Right lobe of liver (tissue), 6 donors: ENCODE data around the gene EFNA5. TPM values are rescaled to one million over a fixed set of nuclear protein-coding genes. Genes with fewer than 3 reads are reported as not detected.
A peak's percentile ranks its signal among the peaks of the same experiment; 100 is the strongest.

Experiments
- ATAC-seq, 4 donors: fragments of 200-7000 bp; cut with Tn5 transposase; one replicate each; pipeline ENCODE4 v1.9.1; 2020; ENCODE audit warnings: mild to moderate bottlenecking in 4 of 4, moderate library complexity in 4 of 4
- DNase-seq, 3 donors: peaks; one replicate each; pipeline ENCODE4 v3.0.0-alpha.2; 2020
- H3K27ac ChIP-seq, 3 donors: fragments of 200-600 bp; one replicate each; pipeline ENCODE4 v1.8.0; 2022
- H3K27me3 ChIP-seq, 2 donors: fragments of 200-600 bp; one replicate each; pipeline ENCODE4 v1.8.0; 2022
- H3K36me3 ChIP-seq, 4 donors: fragments of 200-600 bp; sonication (generic) in 1 of 4; one replicate each; pipeline versions ENCODE4 v1.5.1 to v1.8.0; 2017 to 2022; ENCODE audit warnings: control low read depth in 1 of 4
- H3K4me1 ChIP-seq, 4 donors: fragments of 200-600 bp; sonication (generic) in 1 of 4; one replicate each; pipeline versions ENCODE4 v1.5.1 to v1.8.0; 2017 to 2022; ENCODE audit warnings: control low read depth in 1 of 4
- H3K4me3 ChIP-seq, 3 donors: fragments of 200-600 bp; one replicate each; pipeline ENCODE4 v1.8.0; 2022
- H3K9me3 ChIP-seq, 4 donors: fragments of 200-600 bp; sonication (generic) in 1 of 4; one replicate each; pipeline versions ENCODE4 v1.5.1 to v1.8.0; 2017 to 2022; ENCODE audit warnings: control low read depth in 1 of 4
- POLR2A ChIP-seq: fragments of 450-650 bp; IDR thresholded peaks from one replicate; pipeline ENCODE4 v1.6.1; 2017; ENCODE audit warnings: antibody characterized with exemption, mild to moderate bottlenecking
- WGBS: methylation state at CpG from one replicate; pipeline ENCODE4 v1.1.6; 2018; ENCODE audit warnings: low coverage, low lambda C conversion rate; ENCODE audit not compliant: insufficient coverage; ENCODE audit errors: missing lambda C conversion rate; 5-methylcytosine and 5-hydroxymethylcytosine counted together
- intact Hi-C, 2 donors: fragments of 100-400 bp; cut with DNase I; formaldehyde crosslinking; loops; one replicate each; pipeline versions ENCODE4 v1.11.2 to v1.14.1; 2022
- total RNA-seq, 6 experiments: library from RNA; depleted of rRNA in 2 of 6; stranded (reverse); fragments of >200 nt in 2 of 6; fragmentation: NEBNext Ultra II Directional in 3 of 6; extraction: Animal tissue kit (Norgen Biotek cat#: 25700) in 3 of 6; gene quantifications; one replicate each; pipeline versions ENCODE4 v1.1.0 to v1.2.4, GENCODE V29; 2016 to 2023
- TF ChIP-seq, protein P1 (sequence below), 4 donors: fragments of 200-600 bp in 3 of 4; fragments of 450-650 bp in 1 of 4; IDR thresholded peaks; one replicate each; pipeline versions ENCODE4 v1.5.1 to v1.8.0; 2016 to 2022; ENCODE audit warnings: antibody characterized with exemption in 4 of 4, mild to moderate bottlenecking in 2 of 4
- donor health status: DM: no; HTN: yes; CAD: no.
- donor health status: DM: no; HTN: no; CAD: no.
- donor health status: DM: no; HTN: no; CAD: no.
- donor health status: DM: no; HTN: yes; CAD: no.
- donor health status: DM: no; HTN: yes; CAD: no.

Gene EFNA5
- total RNA-seq, 6 experiments from 2014 or later: 0.18 to 11.7 (median 1.4) TPM

- 51% methylated on average over 5 of the region's 5 CpGs for WGBS
- TF ChIP-seq, protein P1, sequence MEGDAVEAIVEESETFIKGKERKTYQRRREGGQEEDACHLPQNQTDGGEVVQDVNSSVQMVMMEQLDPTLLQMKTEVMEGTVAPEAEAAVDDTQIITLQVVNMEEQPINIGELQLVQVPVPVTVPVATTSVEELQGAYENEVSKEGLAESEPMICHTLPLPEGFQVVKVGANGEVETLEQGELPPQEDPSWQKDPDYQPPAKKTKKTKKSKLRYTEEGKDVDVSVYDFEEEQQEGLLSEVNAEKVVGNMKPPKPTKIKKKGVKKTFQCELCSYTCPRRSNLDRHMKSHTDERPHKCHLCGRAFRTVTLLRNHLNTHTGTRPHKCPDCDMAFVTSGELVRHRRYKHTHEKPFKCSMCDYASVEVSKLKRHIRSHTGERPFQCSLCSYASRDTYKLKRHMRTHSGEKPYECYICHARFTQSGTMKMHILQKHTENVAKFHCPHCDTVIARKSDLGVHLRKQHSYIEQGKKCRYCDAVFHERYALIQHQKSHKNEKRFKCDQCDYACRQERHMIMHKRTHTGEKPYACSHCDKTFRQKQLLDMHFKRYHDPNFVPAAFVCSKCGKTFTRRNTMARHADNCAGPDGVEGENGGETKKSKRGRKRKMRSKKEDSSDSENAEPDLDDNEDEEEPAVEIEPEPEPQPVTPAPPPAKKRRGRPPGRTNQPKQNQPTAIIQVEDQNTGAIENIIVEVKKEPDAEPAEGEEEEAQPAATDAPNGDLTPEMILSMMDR (IDR thresholded peaks at IDR 0.05): no peak
- TF ChIP-seq POLR2A: no peak
- ATAC-seq: no peak
- no peak for DNase-seq
- Histone ChIP-seq H3K4me3 (no peak overlapping the region), H3K27ac (no peak overlapping the region), H3K4me1 (no peaks in the 10 kb centered on the region), H3K9me3 (no peaks in the 10 kb centered on the region), H3K27me3 (no peaks in the 10 kb centered on the region), H3K36me3 (no peaks in the 10 kb centered on the region)
- intact Hi-C loops: no loop called here
These were observed 187.3 kb downstream of the EFNA5 start for GRCh38 chr5:107483231-107484024.

DNA sequence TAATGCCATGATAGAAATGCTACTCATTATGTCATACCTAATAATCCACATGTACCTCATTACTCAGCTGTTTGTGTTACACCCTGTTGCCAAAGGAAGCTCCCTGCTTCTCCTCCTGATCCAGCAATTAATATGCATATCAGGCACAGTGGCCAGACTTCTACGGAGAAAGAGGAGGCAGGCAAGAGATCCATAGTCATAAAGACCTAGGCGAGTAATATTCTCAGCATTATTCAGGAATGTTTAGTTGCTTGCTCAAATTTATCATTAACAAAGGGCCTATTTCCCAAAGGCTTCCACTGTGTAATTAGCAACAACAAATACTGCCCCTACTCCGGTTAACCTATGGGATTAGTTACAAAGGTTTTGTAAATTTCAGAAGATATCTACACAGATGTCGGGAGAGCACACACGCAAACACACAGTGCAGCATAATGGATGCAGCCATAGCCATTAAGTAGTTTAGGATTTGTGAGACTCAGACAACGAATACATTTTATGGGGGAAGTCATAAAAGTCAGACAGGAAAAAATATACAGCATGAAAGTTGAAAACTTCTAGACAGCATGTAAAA lies 192.6 kb downstream of the EFNA5 start:
- TF ChIP-seq, protein P1 (IDR thresholded peaks at IDR 0.05): no peak
- no peak for TF ChIP-seq POLR2A
- 66% methylated on average over 6 of the region's 6 CpGs for WGBS
- intact Hi-C loops: no loop called here

DNA sequence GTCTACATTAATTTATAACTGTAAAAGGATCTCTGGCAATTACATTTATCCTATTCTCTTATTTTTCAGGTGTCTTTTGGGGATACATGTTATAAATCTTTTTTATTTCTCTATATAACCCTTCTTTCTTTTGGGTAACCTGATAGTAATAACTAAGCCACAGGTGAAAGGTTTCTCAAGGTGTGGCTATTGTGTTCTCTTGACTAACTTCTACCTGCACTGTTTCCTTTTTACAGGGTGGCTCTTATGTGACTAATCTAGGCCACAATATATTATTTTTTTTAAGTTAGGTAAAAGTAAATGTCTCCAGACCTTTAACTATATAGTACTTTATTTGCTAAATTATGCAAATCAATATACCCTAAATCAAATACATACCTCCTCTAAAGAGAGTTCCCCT lies 193.2 kb downstream of the EFNA5 start:
- DNase-seq: no peak
- Histone ChIP-seq H3K4me1 (no peaks in the 10 kb centered on the region), H3K36me3 (no peaks in the 10 kb centered on the region), H3K27ac (no peak overlapping the region), H3K9me3 (no peaks in the 10 kb centered on the region), H3K4me3 (no peak overlapping the region), H3K27me3 (no peaks in the 10 kb centered on the region)
- no peak for ATAC-seq
- intact Hi-C loops: no loop called here
- TF ChIP-seq POLR2A: no peak
- TF ChIP-seq, protein P1 (IDR thresholded peaks at IDR 0.05): no peak

More for the DNA sequence above, 192.6 kb downstream of the EFNA5 start:
- DNase-seq (no peak), ATAC-seq (no peak)
- no peak overlapping the region for H3K4me3 ChIP-seq
- no peaks in the 10 kb centered on the region for H3K36me3 ChIP-seq
- no peaks in the 10 kb centered on the region for H3K4me1 ChIP-seq
- no peaks in the 10 kb centered on the region for H3K9me3 ChIP-seq
- no peak overlapping the region for H3K27ac ChIP-seq
- H3K27me3 ChIP-seq: no peaks in the 10 kb centered on the region

DNA sequence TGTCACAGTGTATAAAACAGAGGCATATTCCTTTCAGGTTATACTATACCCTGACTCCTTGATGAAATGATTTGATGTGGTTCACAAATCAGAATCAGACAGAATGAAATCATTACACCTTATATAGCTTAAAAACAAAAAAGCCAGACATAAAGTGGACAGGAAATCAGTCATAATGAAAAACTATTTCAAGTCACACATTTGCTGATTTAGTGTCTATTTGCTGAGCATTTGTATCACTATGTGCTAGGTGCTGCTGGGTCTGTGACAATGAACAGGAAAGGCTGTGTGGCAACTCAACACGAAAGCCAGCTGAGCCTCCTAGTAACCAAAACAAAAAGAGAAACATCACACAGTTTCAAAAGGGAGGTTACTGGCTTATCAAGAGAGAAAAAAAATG lies 194.0 kb downstream of the EFNA5 start:
- DNase-seq (no peak), ATAC-seq (peak; percentile 43 to 64 (median 56))
- Histone ChIP-seq H3K4me3 (no peak overlapping the region), H3K4me1 (no peaks in the 10 kb centered on the region), H3K36me3 (no peaks in the 10 kb centered on the region), H3K27ac (no peak overlapping the region), H3K27me3 (no peaks in the 10 kb centered on the region), H3K9me3 (no peaks in the 10 kb centered on the region)
- 43% methylated on average over 1 of the region's 1 CpG for WGBS
- no peak for TF ChIP-seq POLR2A
- TF ChIP-seq, protein P1 (IDR thresholded peaks at IDR 0.05): no peak
- intact Hi-C loops: no loop called here
